ENCODE measurements around the gene GIMAP7.
"Not testable (repeated sequence)": the region's sequence is repeated elsewhere in the genome, so short reads cannot be mapped to it uniquely, and the experiment has no call there.

The GIMAP7 gene

GRCh38 chr7:150515248-150516147 lies 826 bp downstream of the GIMAP7 start:
- DNase-seq: peak; percentile 44

GRCh38 chr7:150516956-150517745 lies 2.5 kb downstream of the GIMAP7 start:
- no peak for DNase-seq

- DNase-seq: no peak
These were observed 4.6 kb downstream of the GIMAP7 start for GRCh38 chr7:150519310-150519709.

- DNase-seq: peak; percentile 51
These were observed 5.5 kb downstream of the GIMAP7 start for GRCh38 chr7:150520145-150520544.

- not testable (repeated sequence) for DNase-seq
These were observed 8.3 kb downstream of the GIMAP7 start for GRCh38 chr7:150522931-150523330.

- no peak for DNase-seq
These were observed 9.3 kb downstream of the GIMAP7 start for GRCh38 chr7:150524018-150524417.

GRCh38 chr7:150531704-150532103 lies 17.0 kb downstream of the GIMAP7 start:
- no peak for DNase-seq

- DNase-seq: no peak
These were observed 23.6 kb downstream of the GIMAP7 start for GRCh38 chr7:150538259-150538658.

- DNase-seq: no peak
These were observed 38.5 kb downstream of the GIMAP7 start for GRCh38 chr7:150553163-150553562.

GRCh38 chr7:150556521-150557138 lies 42.0 kb downstream of the GIMAP7 start:
- peak; percentile 39 for DNase-seq

GRCh38 chr7:150560486-150560885 lies 45.8 kb downstream of the GIMAP7 start:
- no peak for DNase-seq

GRCh38 chr7:150562919-150563318 lies 48.2 kb downstream of the GIMAP7 start:
- DNase-seq: no peak

GRCh38 chr7:150564006-150564405 lies 49.3 kb downstream of the GIMAP7 start:
- DNase-seq: peak; percentile 75

GRCh38 chr7:150564566-150564965 lies 49.9 kb downstream of the GIMAP7 start:
- no peak for DNase-seq

- no peak for DNase-seq
These were observed 50.6 kb downstream of the GIMAP7 start for GRCh38 chr7:150565239-150565638.

- DNase-seq: no peak
These were observed 51.5 kb downstream of the GIMAP7 start for GRCh38 chr7:150566123-150566522.

- no peak for DNase-seq
These were observed 51.9 kb downstream of the GIMAP7 start for GRCh38 chr7:150566572-150566971.

GRCh38 chr7:150567169-150567568 lies 52.5 kb downstream of the GIMAP7 start, which contains the start of gene GIMAP4:
Gene GIMAP4, plus strand, starts transcription at chr7:150567390. Its CDS starts 2,512 bp downstream, at chr7:150569902.
- peak; percentile 63 for DNase-seq

GRCh38 chr7:150567871-150568301 lies 53.2 kb downstream of the GIMAP7 start:
- DNase-seq: peak; percentile 25

- peak; percentile 50 for DNase-seq
These were observed 54.0 kb downstream of the GIMAP7 start for GRCh38 chr7:150568714-150569113.

GRCh38 chr7:150569245-150569955 lies 54.7 kb downstream of the GIMAP7 start:
- DNase-seq: no peak
